CD4-positive, alpha-beta T cell treated with Interleukin-6 for 4 hours (primary cell): ENCODE measurements around the gene HPS1.

Experiments
- DNase-seq: peaks from one replicate; pipeline ENCODE4 v3.0.0-alpha.2; 2020; ENCODE audit warnings: mixed read lengths

Gene HPS1

GRCh38 chr10:98446661-98447221 is at the start of gene HPS1:
Gene HPS1 (minus strand): TSS chr10:98446935. CDS start chr10:98443240, 3,695 bp downstream.
- DNase-seq: peak; percentile 86

DNA sequence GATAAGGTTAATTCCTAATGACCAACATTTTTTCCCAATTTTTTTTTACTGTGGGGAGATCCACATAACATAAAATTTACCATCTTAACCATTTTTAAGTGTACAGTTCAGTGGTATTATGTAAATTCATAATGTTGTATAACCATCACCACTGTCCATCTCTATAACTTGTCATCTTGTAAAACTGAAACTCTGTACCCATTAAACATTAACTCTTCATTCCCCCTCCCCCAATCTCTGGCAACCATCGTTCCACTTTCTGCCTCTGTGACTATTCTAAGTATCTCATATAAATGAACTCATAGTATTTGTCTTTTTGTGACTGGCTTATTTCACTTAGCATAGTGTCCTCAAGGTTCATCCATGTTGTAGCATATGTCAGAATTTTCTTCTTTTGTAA is 46.0 kb upstream of the HPS1 start:
- no peak for DNase-seq

DNA sequence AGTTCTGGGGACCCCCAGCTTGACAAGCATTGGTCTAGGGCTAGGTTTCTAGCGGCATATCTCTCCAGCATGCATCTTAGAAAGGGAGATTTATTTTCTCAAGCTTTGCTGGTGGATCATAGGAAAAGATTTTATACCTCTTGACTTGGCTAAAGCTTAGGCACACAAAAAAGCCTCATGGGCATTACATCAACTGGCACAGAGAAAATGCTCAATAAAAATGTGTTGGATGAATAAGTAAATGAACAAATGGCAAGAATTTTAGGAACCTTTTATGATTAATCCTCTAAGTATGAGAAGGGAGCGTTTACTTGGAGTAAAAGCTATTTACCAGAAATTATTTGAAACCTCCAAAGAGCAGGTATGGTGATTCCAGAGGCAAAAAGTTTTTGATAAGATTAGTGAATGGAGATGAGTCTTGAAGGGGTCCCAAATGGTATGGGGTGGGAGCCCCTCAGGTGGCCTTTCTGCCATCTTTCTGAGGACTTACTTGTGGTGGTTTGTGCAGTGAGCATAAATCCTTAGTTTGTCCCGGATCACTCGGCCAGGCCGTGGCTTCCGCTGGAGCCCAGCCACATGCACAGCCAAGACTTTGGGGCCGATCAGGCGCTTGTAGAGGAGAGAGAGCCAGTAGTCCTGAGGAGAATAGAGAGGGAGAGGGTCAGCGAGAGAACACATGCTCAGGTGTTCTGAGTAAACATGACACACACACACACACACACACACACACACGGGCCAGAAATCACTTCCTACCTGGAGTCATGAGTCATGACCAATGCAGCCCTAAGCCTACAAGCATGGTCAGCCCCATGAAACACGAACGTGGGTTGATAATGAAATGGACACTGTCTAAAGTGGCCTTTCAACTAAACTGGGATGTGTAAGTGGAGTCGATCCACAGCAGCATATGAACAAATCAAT is 43.1 kb upstream of the HPS1 start:
- no peak for DNase-seq

GRCh38 chr10:98488669-98489430 is 42.1 kb upstream of the HPS1 start:
- DNase-seq: no peak

DNA sequence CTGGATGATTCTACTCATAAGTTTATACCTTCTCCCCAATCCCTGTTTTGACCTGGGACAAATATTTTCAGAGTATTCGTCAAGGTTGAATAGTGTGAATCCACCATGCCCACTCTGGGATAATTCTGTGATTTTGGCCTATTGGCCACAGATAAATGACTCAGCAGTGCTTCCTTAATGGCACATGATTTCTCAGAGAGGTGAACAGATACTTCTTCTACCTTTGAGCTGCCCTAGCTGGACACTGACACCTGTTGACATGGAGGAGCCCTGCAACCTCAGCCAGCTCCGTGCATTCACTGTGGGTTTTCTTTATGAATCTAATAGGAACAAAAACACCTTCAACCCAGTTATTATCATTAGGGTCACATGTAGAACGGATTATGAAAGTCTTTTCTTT is 40.9 kb upstream of the HPS1 start:
- DNase-seq: no peak

GRCh38 chr10:98486421-98486820 is 39.7 kb upstream of the HPS1 start:
- no peak for DNase-seq

- no peak for DNase-seq
Observed at GRCh38 chr10:98485959-98486358, 39.2 kb upstream of the HPS1 start.

DNA sequence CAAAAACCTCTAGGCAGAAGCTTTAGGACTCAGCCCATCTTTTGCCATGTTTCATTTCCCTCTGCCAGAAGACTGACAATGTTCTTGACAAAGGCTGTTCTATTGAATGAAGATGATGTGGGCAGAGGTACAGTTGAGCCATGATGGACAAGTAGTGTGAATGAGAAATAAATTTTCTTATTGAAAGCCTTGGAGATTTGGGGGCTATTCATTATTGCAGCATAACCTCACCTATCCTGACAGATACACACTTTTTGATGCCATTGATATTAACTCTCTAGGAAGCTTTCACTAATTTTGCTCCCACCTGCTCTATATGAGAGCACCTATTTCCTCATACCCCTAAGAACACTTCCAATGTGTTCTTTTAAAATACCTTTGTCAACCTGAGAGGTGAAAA is 36.9 kb upstream of the HPS1 start:
- no peak for DNase-seq

DNA sequence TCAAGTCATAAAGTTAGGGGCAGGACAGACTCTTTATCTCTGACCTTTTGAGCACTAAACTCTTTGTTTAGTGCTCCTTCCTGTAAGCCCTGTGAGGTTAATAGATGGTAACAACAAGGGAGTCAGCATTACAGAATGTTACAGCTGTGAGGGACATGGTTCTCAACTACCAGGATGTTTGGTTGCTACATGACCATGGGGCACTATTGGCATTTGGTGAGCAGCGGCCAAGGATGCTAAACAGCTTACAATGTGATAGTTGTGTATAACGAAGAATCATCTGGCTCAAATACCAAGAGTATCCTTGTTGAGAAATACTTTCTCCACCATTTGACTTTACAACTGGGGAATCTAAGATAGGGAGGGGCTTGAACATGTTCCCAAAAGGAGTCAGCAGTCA is 35.4 kb upstream of the HPS1 start:
- DNase-seq: no peak

GRCh38 chr10:98481404-98481945 is 34.7 kb upstream of the HPS1 start:
- no peak for DNase-seq

DNA sequence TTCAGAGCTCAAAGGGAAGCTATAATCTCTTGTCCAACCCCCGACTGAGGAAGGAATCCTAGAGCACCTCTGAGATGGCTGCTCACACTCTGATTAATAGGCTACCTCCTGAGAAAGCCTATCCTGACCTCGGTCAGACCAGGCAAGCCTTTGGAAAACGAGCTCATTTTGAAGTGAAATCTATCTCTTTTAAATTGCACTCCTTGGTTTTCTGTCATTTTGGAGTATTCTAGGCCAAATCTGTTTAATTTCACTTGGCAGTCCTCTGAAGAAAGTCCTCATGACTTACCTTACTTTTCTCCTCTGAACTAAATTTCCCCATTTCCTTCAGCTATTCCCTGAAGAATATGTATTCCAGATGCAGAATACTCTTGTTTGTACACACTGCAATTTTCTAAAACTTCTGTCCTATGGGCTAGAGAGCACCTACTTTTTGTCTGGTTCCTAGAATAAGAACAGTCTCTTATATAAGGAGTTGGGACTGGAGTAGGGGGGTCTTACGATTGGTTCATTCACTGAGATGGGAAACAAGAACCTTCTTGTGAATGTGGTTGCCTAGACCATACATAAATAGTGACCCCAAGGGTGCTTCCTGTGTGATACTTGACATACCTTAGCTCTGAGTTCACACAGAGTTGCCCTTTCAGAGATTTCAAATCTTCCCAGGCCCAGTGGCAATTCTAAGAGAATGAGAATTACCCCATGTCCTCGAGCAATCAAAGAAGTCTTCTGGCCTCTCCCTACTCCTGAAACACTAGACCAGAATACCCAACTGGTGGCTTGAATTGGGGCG is 31.9 kb upstream of the HPS1 start:
- DNase-seq: no peak

GRCh38 chr10:98477861-98478260 is 31.1 kb upstream of the HPS1 start:
- no peak for DNase-seq

GRCh38 chr10:98474628-98475027 is 27.9 kb upstream of the HPS1 start:
- no peak for DNase-seq

DNA sequence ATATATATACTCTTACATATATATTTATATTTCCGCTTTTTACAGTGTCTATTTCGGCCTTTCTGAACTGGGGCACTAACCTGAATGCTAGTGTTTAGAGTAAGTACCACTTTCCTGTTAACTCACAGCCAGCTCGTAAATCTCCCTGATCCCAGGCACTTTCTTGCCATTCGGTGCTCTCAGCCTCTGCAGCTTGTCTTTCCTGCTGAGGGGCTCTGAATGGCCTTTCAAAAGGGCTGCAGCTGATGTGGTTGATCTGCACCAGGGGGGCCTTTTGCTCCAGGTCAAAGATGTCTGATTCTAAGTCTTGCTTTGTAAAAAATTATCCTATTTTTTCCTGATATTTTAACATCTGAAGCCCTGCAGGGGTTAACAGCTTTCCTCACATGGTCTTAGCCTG is 25.5 kb upstream of the HPS1 start:
- no peak for DNase-seq

DNA sequence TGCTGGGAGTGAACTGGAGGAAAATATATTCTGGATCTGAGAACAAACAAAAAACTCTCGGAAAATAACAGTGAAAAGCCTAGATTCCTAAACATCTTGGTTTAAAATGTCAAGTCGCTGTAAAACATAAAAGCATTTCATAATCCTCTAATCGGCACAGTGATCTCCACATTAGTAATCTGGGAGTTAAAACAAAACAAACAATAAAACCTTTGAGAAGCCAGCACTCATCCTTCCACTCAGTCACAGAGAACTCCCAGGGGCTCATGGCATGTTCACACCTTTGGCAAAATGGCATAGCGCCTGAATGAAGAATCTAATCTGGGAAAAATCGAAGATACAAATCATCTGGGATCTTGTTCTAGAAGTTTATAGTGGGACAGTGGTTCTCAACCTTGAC is 24.1 kb upstream of the HPS1 start:
- no peak for DNase-seq

GRCh38 chr10:98469001-98469931 is 22.5 kb upstream of the HPS1 start:
- no peak for DNase-seq

DNA sequence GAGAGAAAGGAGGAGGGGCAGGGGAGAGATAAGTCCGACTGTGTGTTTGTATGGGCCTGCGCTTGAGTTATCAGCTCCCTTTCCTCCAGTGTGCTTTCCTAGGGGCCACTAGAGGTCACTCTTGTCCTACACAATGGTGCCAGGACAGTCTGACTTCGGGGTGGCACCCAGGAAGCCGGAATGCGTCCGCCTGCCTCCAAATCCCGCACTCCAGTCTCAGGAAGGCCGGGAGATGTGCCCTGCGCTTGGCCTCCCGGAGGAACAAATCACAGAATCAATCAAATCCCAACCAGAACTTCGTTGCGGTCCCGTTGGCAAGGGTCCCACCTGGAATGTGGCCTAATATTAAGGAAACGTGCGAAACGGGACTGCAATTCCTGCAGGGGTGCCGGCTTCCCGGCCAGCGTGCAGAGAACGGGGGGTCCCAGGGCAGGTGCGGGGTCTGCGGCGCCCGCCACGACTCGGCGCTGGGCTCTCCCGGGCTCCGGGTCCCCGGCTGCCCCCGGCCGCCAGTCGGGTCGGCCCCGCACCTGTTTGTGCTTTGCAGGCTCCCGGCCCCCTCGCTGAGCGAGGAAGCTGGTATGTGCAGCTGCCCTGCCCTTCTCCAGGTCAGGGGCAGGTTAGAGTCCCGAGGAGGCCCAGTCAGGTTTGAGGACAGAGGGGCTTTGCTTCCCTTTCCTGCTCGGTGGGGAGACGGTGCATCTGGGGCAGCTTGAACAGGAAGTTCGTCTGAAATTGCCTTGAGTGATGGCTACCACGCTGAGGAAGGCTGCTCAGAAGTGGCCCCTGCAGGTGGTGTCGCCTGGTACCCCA is 21.0 kb upstream of the HPS1 start:
- peak; percentile 72 for DNase-seq

DNA sequence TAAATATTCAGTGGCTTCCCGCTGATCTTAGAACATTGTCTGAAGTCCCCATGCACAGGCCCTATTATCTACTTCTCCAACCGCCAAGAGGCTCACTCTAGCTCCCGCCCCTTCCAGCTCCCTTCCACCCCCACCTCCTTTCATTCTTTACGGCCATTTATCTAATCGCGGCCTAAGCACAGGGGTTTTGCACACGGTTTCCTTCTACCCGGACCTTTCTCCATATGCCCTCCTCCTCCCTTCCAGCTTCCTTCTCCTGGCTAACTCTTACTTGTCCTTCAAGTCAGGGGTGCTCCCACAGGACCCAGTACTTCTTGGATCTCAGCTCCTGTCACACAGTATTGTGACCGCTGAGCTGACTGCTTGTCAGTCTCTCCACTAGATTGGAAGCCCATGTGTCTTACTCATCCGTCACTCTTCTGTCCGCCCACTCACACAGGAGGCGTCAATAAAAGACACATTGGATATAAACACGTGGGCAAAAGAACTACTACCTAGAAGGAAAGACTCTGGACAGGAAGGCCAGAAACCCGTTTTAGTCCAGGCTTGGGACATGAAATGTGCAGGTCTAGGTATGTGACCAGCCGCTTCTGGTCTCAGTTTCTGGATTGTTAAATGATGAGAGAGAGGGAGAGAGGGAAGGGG is 20.2 kb upstream of the HPS1 start:
- no peak for DNase-seq

GRCh38 chr10:98465866-98466265 is 19.1 kb upstream of the HPS1 start:
- no peak for DNase-seq
